Esophagus (tissue), 2 donors: Measurements from ENCODE around the gene THEMIS. TPM values are rescaled to one million over a fixed set of nuclear protein-coding genes. Genes with fewer than 3 reads are reported as not detected.
A peak's percentile ranks its signal among the peaks of the same experiment; 100 is the strongest.

Experiments used
- H3K27ac ChIP-seq, 2 donors: one replicate each; pipeline ENCODE4 v1.5.1; 2013; ENCODE audit warnings: low read depth in 2 of 2, mild to moderate bottlenecking in 2 of 2, inconsistent platforms in 1 of 2, low read length in 1 of 2, moderate library complexity in 1 of 2
- H3K27me3 ChIP-seq, 2 donors: one replicate each; pipeline ENCODE4 v1.6.1; 2013; ENCODE audit warnings: low read length in 2 of 2, control low read depth in 1 of 2, mild to moderate bottlenecking in 1 of 2; ENCODE audit not compliant: insufficient read depth in 2 of 2, control insufficient read depth in 1 of 2
- H3K36me3 ChIP-seq, 2 donors: one replicate each; pipeline ENCODE4 v1.6.1; 2013; ENCODE audit warnings: low read length in 1 of 2; ENCODE audit not compliant: control insufficient read depth in 2 of 2, insufficient read depth in 2 of 2
- H3K4me1 ChIP-seq, 2 donors: one replicate each; pipeline ENCODE4 v1.6.1; 2013; ENCODE audit warnings: low read length in 1 of 2; ENCODE audit not compliant: control insufficient read depth in 2 of 2, insufficient read depth in 2 of 2
- H3K4me3 ChIP-seq, 2 donors: one replicate each; pipeline ENCODE4 v1.5.1; 2013; ENCODE audit warnings: low read length in 2 of 2, mild to moderate bottlenecking in 2 of 2, low read depth in 1 of 2, moderate library complexity in 1 of 2
- H3K9me3 ChIP-seq, 2 donors: one replicate each; pipeline ENCODE4 v1.6.1; 2013; ENCODE audit warnings: mild to moderate bottlenecking in 2 of 2, low read depth in 1 of 2, low read length in 1 of 2, moderate library complexity in 1 of 2; ENCODE audit not compliant: control insufficient read depth in 2 of 2, insufficient read depth in 1 of 2
- WGBS, 2 donors: extraction: QIAGEN DNeasy Blood & Tissue Kit; methylation state at CpG; one replicate each; pipeline ENCODE4 v1.1.7; 2013; 5-methylcytosine and 5-hydroxymethylcytosine counted together
- polyA plus RNA-seq, 2 donors: library from polyadenylated mRNA; stranded (reverse); fragments of 200-250 nt; gene quantifications; one replicate each; pipeline ENCODE4 v1.2.3, GENCODE V29; 2013
- donor health status: healthy with polysubstance abuse.
- donor health status: Bipolar disorder and iron deficiency.

The THEMIS gene
- polyA plus RNA-seq, 2 donors: 0.20 to 0.22 TPM

GRCh38 chr6:127918506-127919427 lies 17.9 kb upstream of the THEMIS start:
- no peaks in the 10 kb centered on the region for H3K36me3 ChIP-seq
- no peaks in the 10 kb centered on the region for H3K27me3 ChIP-seq
- H3K9me3 ChIP-seq: no peaks in the 10 kb centered on the region
- H3K4me1 ChIP-seq: no peaks in the 10 kb centered on the region
- H3K27ac ChIP-seq: no peak overlapping the region
- peak overlapping the region in 1 of 2 donors; percentile 20 for H3K4me3 ChIP-seq
- WGBS, 2 donors: 63 to 69% methylated on average over 3 of the region's 3 CpGs

DNA sequence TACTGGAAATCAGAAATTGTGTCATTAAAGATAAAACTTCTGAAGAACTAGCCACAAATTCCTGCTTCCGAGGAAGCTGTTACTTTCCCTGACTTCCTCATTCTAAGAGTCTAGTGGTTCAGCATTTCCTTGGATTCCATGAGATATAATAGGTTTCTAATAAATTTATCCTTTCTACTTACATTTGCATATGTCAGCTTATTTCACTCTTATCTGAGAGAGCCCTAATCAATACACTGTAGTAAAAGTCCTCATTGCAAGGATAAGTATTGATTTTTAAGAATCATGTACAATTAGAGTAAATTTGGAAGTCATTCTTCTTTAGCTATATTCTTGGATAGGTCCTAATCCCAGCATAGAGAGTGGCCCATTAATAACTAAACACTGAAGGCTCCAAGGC lies 16.9 kb upstream of the THEMIS start:
- Histone ChIP-seq H3K27me3 (no peaks in the 10 kb centered on the region), H3K27ac (no peak overlapping the region), H3K36me3 (no peaks in the 10 kb centered on the region), H3K9me3 (no peaks in the 10 kb centered on the region), H3K4me3 (no peak overlapping the region), H3K4me1 (no peaks in the 10 kb centered on the region)
- 86 to 91% methylated on average over 1 of the region's 1 CpG for WGBS, 2 donors

DNA sequence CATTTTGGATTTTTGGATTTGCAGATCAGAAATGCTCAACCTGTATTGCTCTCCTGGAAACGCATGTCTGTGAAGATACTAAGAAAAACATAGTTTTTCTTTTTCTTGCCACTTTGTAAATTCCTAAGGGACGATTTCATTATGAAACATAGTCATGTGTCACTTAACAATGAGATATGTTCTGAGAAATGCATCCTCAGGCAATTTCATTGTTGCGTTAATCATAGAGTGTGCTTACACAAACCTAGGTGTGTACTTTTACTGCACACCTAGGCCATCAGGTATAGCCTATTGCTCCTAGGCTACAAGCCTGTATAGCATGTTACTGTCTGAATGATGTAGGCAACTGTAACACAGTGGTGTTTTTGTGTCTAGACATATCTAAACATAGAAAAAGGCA lies 13.4 kb upstream of the THEMIS start:
- Histone ChIP-seq H3K36me3 (no peaks in the 10 kb centered on the region), H3K9me3 (no peaks in the 10 kb centered on the region), H3K27ac (no peak overlapping the region), H3K27me3 (no peaks in the 10 kb centered on the region), H3K4me3 (no peak overlapping the region), H3K4me1 (no peaks in the 10 kb centered on the region)
- WGBS, 2 donors: 60 to 63% methylated on average over 3 of the region's 3 CpGs

GRCh38 chr6:127912914-127913313 lies 12.1 kb upstream of the THEMIS start:
- Histone ChIP-seq H3K27me3 (no peaks in the 10 kb centered on the region), H3K4me1 (no peaks in the 10 kb centered on the region), H3K27ac (no peak overlapping the region), H3K36me3 (no peaks in the 10 kb centered on the region), H3K9me3 (no peaks in the 10 kb centered on the region), H3K4me3 (no peak overlapping the region)
- 69 to 70% methylated on average over 3 of the region's 3 CpGs for WGBS, 2 donors

DNA sequence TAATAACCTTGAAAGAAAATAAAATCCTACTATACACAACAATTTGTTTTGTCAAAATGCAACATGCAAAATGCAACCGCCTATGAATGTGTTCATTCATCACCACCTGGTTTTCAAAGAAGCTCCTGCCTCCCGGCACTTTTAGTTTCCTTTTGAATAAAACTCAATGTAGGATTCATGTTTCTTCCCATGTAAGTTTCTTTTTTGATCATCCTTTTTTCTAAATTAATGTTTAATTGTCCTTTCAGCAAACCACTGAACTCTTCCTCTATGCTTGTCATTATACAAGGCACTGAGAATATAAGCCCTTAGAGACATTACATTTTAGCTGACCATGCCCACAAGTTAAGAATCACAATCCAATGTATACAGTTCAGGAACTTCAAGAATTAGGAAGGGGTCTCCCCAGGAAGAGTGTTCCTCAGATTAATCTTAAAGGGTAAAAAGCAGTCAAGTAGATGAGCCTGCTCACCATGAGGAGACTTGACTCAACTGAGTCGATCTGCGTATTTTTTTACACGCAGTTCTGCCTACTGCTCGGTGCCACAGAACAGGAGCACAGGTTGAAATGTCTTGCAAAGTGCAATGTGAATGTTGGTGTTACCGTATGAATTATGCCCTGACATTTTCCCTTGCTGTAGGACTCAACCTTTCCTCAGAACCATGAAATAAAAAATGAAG lies 7.2 kb upstream of the THEMIS start:
- Histone ChIP-seq H3K36me3 (no peaks in the 10 kb centered on the region), H3K4me3 (no peak overlapping the region), H3K4me1 (no peaks in the 10 kb centered on the region), H3K27me3 (no peaks in the 10 kb centered on the region), H3K27ac (no peak overlapping the region), H3K9me3 (no peaks in the 10 kb centered on the region)
- WGBS, 2 donors: 83 to 85% methylated on average over 7 of the region's 7 CpGs

DNA sequence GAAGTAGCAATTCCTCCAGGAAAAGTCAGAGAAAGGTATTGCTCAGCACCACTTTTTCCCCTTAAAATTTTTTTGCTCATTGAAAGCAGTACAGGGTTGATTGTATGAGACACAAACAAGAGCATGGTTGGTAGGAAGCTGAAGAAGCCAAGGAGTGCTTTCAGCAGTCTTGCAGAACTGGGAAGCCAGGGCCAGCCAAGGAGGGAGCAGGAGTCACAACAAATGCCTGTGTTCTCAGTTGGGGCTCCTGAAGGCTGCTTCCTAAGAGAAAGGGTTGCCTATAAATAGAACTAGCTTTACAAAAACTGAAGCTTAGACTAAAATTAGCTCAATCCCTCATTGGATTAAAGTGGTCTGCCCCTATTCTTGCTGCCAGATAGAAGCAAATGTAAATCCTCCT lies 3.3 kb upstream of the THEMIS start:
- H3K27me3 ChIP-seq: no peaks in the 10 kb centered on the region
- no peaks in the 10 kb centered on the region for H3K36me3 ChIP-seq
- H3K4me3 ChIP-seq: no peak overlapping the region
- H3K4me1 ChIP-seq: no peaks in the 10 kb centered on the region
- no peaks in the 10 kb centered on the region for H3K9me3 ChIP-seq
- H3K27ac ChIP-seq: no peak overlapping the region

DNA sequence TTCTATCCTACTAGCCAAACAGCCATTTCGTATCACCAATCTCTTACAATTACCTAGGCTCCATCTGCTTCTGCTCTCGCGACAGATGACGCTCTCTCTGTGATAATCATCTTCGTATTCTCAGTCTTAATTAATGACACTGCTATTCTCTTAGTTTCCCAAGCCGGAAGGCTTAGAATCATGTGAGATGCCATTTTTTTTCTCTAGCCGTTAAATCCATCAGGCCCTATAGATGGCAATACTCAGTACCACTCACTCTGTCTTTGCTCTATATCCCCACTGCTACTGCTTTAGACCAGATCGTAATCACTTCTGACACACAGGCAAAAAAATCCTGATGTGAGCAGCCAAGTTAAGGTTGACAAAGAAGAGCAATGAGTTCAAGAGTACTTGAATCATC lies 2.1 kb upstream of the THEMIS start:
- Histone ChIP-seq H3K27me3 (no peaks in the 10 kb centered on the region), H3K4me3 (no peak overlapping the region), H3K9me3 (no peaks in the 10 kb centered on the region), H3K4me1 (no peaks in the 10 kb centered on the region), H3K36me3 (no peaks in the 10 kb centered on the region), H3K27ac (no peak overlapping the region)
- 86 to 89% methylated on average over 8 of the region's 8 CpGs for WGBS, 2 donors

- WGBS, 2 donors: 46 to 59% methylated on average over 2 of the region's 2 CpGs
- Histone ChIP-seq H3K9me3 (no peaks in the 10 kb centered on the region), H3K4me3 (no peak overlapping the region), H3K27me3 (no peaks in the 10 kb centered on the region), H3K27ac (no peak overlapping the region), H3K4me1 (no peaks in the 10 kb centered on the region), H3K36me3 (no peaks in the 10 kb centered on the region)
These were observed 3.4 kb downstream of the THEMIS start for GRCh38 chr6:127897484-127897883.

GRCh38 chr6:127894051-127894450 lies 6.8 kb downstream of the THEMIS start:
- Histone ChIP-seq H3K27me3 (no peaks in the 10 kb centered on the region), H3K4me3 (no peak overlapping the region), H3K36me3 (no peaks in the 10 kb centered on the region), H3K4me1 (no peaks in the 10 kb centered on the region), H3K9me3 (no peaks in the 10 kb centered on the region), H3K27ac (no peak overlapping the region)
- WGBS, 2 donors: 44 to 51% methylated on average over 1 of the region's 1 CpG

GRCh38 chr6:127893541-127893940 lies 7.3 kb downstream of the THEMIS start:
- no peak overlapping the region for H3K4me3 ChIP-seq

More at GRCh38 chr6:127893541-127893940, 7.3 kb downstream of the THEMIS start:
- H3K27ac ChIP-seq: no peak overlapping the region
- no peaks in the 10 kb centered on the region for H3K27me3 ChIP-seq
- H3K9me3 ChIP-seq: no peaks in the 10 kb centered on the region
- WGBS, 2 donors: 78 to 82% methylated on average over 6 of the region's 6 CpGs
- H3K36me3 ChIP-seq: no peaks in the 10 kb centered on the region
- no peaks in the 10 kb centered on the region for H3K4me1 ChIP-seq
